ENCODE results near the gene ATG9B. TPM values are rescaled to one million over a fixed set of nuclear protein-coding genes. Genes with fewer than 3 reads are reported as not detected.

The ATG9B gene
- total and polyA plus RNA-seq, 2 of the 13 experiments (the other 11 are each of a cell fraction or from before 2014, with no cell fraction given), result 0.24 TPM; not detected in 1

- no peak for TF ChIP-seq ATF5 (CRISPR knock-in tag; IDR thresholded peaks at IDR 0.05; ENCODE audit: low read depth)
Observed at GRCh38 chr7:150969475-150969874, 54.8 kb downstream of the ATG9B start (continued).

GRCh38 chr7:150968734-150969372 is 55.4 kb downstream of the ATG9B start:
- Histone ChIP-seq H3K79me2 (ENCODE audit: insufficient read depth, low read length) (no peaks in the 10 kb centered on the region), H3K27ac (ENCODE audit: extremely low read length, insufficient read depth, low read length) (no peak overlapping the region), H3K4me3 (replicated peaks in 1 of 3; ENCODE audit: insufficient read depth in 1 of 3, low read depth in 2 of 3, low read length in 3 of 3) (no peak overlapping the region), H3K9me3 (ENCODE audit: low read length) (no peaks in the 10 kb centered on the region), H4K20me1 (ENCODE audit: insufficient read depth, low read length) (0 out of 2 replicates have a peak, but pooled peaks cover 2% of the 10 kb centered on the region), H3K27me3 (ENCODE audit: control insufficient read depth in 1 of 2, insufficient read depth in 2 of 2, low read length in 2 of 2) (peaks cover 20 to 84% of the 10 kb centered on the region in 2 experiments), H3K36me3 (replicated peaks in 1 of 2; ENCODE audit: control insufficient read depth in 1 of 2, insufficient read depth in 2 of 2, low read length in 2 of 2) (no peaks in the 10 kb centered on the region), H3K4me1 (ENCODE audit: insufficient read depth, low read length) (no peaks in the 10 kb centered on the region), H2AFZ (ENCODE audit: low read length) (no peak overlapping the region), H3K9ac (ENCODE audit: insufficient read depth, low read depth, low read length) (no peak overlapping the region), H3K4me2 (ENCODE audit: low read depth, low read length) (no peak overlapping the region)
- WGBS (ENCODE audit: low lambda C conversion rate), result 17% methylated on average over 5 of the region's 16 CpGs
- in situ Hi-C loops (cut with HindIII; ENCODE audit: extremely low pct_ligation_motif_present, low pct_unique_long_range_greater_than_20kb) (no loop called here), intact Hi-C loops (cut with micrococcal nuclease; ENCODE audit: unreplicated experiment) (no loop called here)
- ATAC-seq, result no peak
- POLR2A ChIA-PET, result no interaction called here
- BruUV-seq (replicated peaks), result no TSS peak
- CTCF ChIA-PET (ENCODE audit: low intra/inter-chr PET ratio, low total read pairs), result no interaction called here
- FAIRE-seq, result no peak
- no peak for DNase-seq (ENCODE audit: low spot score)
- no peak for TF ChIP-seq ZFP62 (CRISPR knock-in tag; IDR thresholded peaks at IDR 0.05)
- TF ChIP-seq HES4 (CRISPR knock-in tag; IDR thresholded peaks at IDR 0.05; ENCODE audit: borderline replicate concordance), result no peak
- no peak for TF ChIP-seq PATZ1 (CRISPR knock-in tag; IDR thresholded peaks at IDR 0.05)
- no peak for TF ChIP-seq HNF4A (CRISPR knock-in tag; IDR thresholded peaks at IDR 0.05)
- TF ChIP-seq ZFP36L2 (CRISPR knock-in tag; IDR thresholded peaks at IDR 0.05), result no peak
- no peak for TF ChIP-seq SETDB1 (CRISPR knock-in tag; IDR thresholded peaks at IDR 0.05; ENCODE audit: borderline replicate concordance)
- no peak for TF ChIP-seq MZF1 (CRISPR knock-in tag; IDR thresholded peaks at IDR 0.05; ENCODE audit: borderline replicate concordance)
- TF ChIP-seq ZMAT3 (CRISPR knock-in tag; conservative IDR thresholded peaks at IDR 0.05), result no peak
- no peak for TF ChIP-seq ZNF12 (CRISPR knock-in tag; IDR thresholded peaks at IDR 0.05)
- TF ChIP-seq ZBTB26 (CRISPR knock-in tag; IDR thresholded peaks at IDR 0.05; ENCODE audit: borderline replicate concordance), result no peak
- no peak for TF ChIP-seq AKNA (CRISPR knock-in tag; IDR thresholded peaks at IDR 0.05; ENCODE audit: borderline replicate concordance)
- no peak for TF ChIP-seq NFYC (CRISPR knock-in tag; IDR thresholded peaks at IDR 0.05)
- TF ChIP-seq ARID2 (CRISPR knock-in tag; IDR thresholded peaks at IDR 0.05; ENCODE audit: borderline replicate concordance), result no peak
